DMS153 treated with DMSO at 0.1 percent for 48 hours (cell line): ENCODE results near the gene CD99.
"Not testable (repeated sequence)": the region's sequence is repeated elsewhere in the genome, so short reads cannot be mapped to it uniquely, and the experiment has no call there.

Source experiments
- DNase-seq: peaks from one replicate; lab custom pipeline; 2025; ENCODE audit not compliant: unreplicated experiment; lab: John Stamatoyannopoulos, UW

The CD99 gene

GRCh38 chrX:2767631-2768455 is 76.7 kb downstream of the CD99 start:
- no peak for DNase-seq

GRCh38 chrX:2769615-2770014 is 78.5 kb downstream of the CD99 start:
- no peak for DNase-seq

- not testable (repeated sequence) for DNase-seq
Observed at GRCh38 chrX:2773166-2774055, 82.3 kb downstream of the CD99 start.

- DNase-seq = no peak
Observed at GRCh38 chrX:2774057-2774456, 83.0 kb downstream of the CD99 start.

- DNase-seq = no peak
Observed at GRCh38 chrX:2774776-2775175, 83.7 kb downstream of the CD99 start.

GRCh38 chrX:2780472-2781225 is 89.6 kb downstream of the CD99 start:
- not testable (repeated sequence) for DNase-seq

- DNase-seq = no peak
Observed at GRCh38 chrX:2781226-2781571, 90.1 kb downstream of the CD99 start.

GRCh38 chrX:2781698-2782097 is 90.6 kb downstream of the CD99 start:
- no peak for DNase-seq

GRCh38 chrX:2782171-2782570 is 91.1 kb downstream of the CD99 start:
- no peak for DNase-seq

- DNase-seq = no peak
Observed at GRCh38 chrX:2782778-2783177, 91.7 kb downstream of the CD99 start.

- DNase-seq = no peak
Observed at GRCh38 chrX:2784026-2784425, 92.9 kb downstream of the CD99 start.

GRCh38 chrX:2785538-2785937 is 94.4 kb downstream of the CD99 start:
- DNase-seq = no peak

- no peak for DNase-seq
Observed at GRCh38 chrX:2788980-2789379, 97.9 kb downstream of the CD99 start.

- no peak for DNase-seq
Observed at GRCh38 chrX:2789569-2789968, 98.5 kb downstream of the CD99 start.
